Mucosa of descending colon (tissue), 3 donors: Measurements from ENCODE around the gene TEX264. TPM values are rescaled to one million over a fixed set of nuclear protein-coding genes. Genes with fewer than 3 reads are reported as not detected.

Experiments
- ATAC-seq: fragments of 200-7000 bp; cut with Tn5 transposase; one replicate; pipeline ENCODE4 v1.9.1; 2020; ENCODE audit warnings: mild to moderate bottlenecking, moderate library complexity
- DNase-seq, 3 donors: peaks; one replicate each; pipeline ENCODE4 v3.0.0-alpha.2; 2020
- H3K36me3 ChIP-seq: fragments of 200-600 bp; one replicate; pipeline ENCODE4 v1.8.0; 2021; ENCODE audit warnings: low read depth, mild to moderate bottlenecking
- H3K4me1 ChIP-seq: fragments of 200-600 bp; one replicate; pipeline ENCODE4 v1.8.0; 2021; ENCODE audit warnings: low read depth, mild to moderate bottlenecking
- H3K4me3 ChIP-seq: fragments of 200-600 bp; one replicate; pipeline ENCODE4 v1.8.0; 2021; ENCODE audit warnings: mild to moderate bottlenecking
- H3K9me3 ChIP-seq: fragments of 200-600 bp; one replicate; pipeline ENCODE4 v1.8.0; 2021; ENCODE audit warnings: mild to moderate bottlenecking
- intact Hi-C, 2 donors: fragments of 100-400 bp; cut with DNase I in 1 of 2; cut with micrococcal nuclease in 1 of 2; formaldehyde crosslinking; loops; one replicate each; pipeline versions ENCODE4 v1.11.0 to v1.11.1; 2022; cut with DNase I, micrococcal nuclease
- total RNA-seq, 3 donors: library from RNA; stranded (reverse); fragmentation: NEBNext Ultra II Directional in 2 of 3; extraction: Animal tissue kit (Norgen Biotek cat#: 25700) in 2 of 3; gene quantifications; one replicate each; pipeline versions ENCODE4 v1.2.1 to v1.2.4, GENCODE V29; 2021 to 2023
- TF ChIP-seq, protein P1 (sequence below): fragments of 200-600 bp; IDR thresholded peaks from one replicate; pipeline ENCODE4 v1.8.0; 2022; ENCODE audit warnings: antibody characterized with exemption, mild to moderate bottlenecking
- donor health status: DM: no; HTN: no; CAD: no; lungs with moderate emphysema.
- donor health status: DM: no; HTN: no; CAD: no.
- donor health status: DM: no; HTN: yes; CAD: no.

The TEX264 gene
- total RNA-seq, 3 donors from 2014 or later = 53.2 to 73.6 (median 59.1) TPM

- H3K4me3 ChIP-seq = no peak within 1 kb of the TSS
- TF ChIP-seq, protein P1, sequence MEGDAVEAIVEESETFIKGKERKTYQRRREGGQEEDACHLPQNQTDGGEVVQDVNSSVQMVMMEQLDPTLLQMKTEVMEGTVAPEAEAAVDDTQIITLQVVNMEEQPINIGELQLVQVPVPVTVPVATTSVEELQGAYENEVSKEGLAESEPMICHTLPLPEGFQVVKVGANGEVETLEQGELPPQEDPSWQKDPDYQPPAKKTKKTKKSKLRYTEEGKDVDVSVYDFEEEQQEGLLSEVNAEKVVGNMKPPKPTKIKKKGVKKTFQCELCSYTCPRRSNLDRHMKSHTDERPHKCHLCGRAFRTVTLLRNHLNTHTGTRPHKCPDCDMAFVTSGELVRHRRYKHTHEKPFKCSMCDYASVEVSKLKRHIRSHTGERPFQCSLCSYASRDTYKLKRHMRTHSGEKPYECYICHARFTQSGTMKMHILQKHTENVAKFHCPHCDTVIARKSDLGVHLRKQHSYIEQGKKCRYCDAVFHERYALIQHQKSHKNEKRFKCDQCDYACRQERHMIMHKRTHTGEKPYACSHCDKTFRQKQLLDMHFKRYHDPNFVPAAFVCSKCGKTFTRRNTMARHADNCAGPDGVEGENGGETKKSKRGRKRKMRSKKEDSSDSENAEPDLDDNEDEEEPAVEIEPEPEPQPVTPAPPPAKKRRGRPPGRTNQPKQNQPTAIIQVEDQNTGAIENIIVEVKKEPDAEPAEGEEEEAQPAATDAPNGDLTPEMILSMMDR = no peak
- H3K4me1 ChIP-seq = no peaks in the 10 kb centered on the region
- DNase-seq (peak; percentile 67 to 77 (median 72)), ATAC-seq (peak; percentile 86)
- intact Hi-C loops = no loop called here
- no peaks in the 10 kb centered on the region for H3K36me3 ChIP-seq
- no peaks in the 10 kb centered on the region for H3K9me3 ChIP-seq
Observed at GRCh38 chr3:51706788-51707731, 36.0 kb downstream of the TEX264 start, which contains the start of gene GRM2. TSS of gene GRM2 (plus strand) at chr3:51707068. CDS start at chr3:51708984, 1,916 bp downstream.

GRCh38 chr3:51708216-51708845, 37.3 kb downstream of the TEX264 start:
- no peaks in the 10 kb centered on the region for H3K9me3 ChIP-seq
- H3K36me3 ChIP-seq = no peaks in the 10 kb centered on the region
- H3K4me3 ChIP-seq = no peak overlapping the region
- H3K4me1 ChIP-seq = no peaks in the 10 kb centered on the region
- no peak for ATAC-seq
- DNase-seq = peak in 1 of 3 donors; percentile 8
- TF ChIP-seq, protein P1 = no peak
- intact Hi-C loops = no loop called here

DNA sequence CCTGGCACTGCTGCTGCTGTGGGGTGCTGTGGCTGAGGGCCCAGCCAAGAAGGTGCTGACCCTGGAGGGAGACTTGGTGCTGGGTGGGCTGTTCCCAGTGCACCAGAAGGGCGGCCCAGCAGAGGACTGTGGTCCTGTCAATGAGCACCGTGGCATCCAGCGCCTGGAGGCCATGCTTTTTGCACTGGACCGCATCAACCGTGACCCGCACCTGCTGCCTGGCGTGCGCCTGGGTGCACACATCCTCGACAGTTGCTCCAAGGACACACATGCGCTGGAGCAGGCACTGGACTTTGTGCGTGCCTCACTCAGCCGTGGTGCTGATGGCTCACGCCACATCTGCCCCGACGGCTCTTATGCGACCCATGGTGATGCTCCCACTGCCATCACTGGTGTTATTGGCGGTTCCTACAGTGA, 38.0 kb downstream of the TEX264 start:
- H3K4me3 ChIP-seq = no peak overlapping the region
- TF ChIP-seq, protein P1 = no peak
- intact Hi-C loops = no loop called here
- no peak for ATAC-seq
- no peaks in the 10 kb centered on the region for H3K4me1 ChIP-seq
- H3K36me3 ChIP-seq = no peaks in the 10 kb centered on the region
- DNase-seq = no peak
- H3K9me3 ChIP-seq = no peaks in the 10 kb centered on the region

GRCh38 chr3:51709675-51710074, 38.6 kb downstream of the TEX264 start:
- DNase-seq (no peak), ATAC-seq (no peak)
- intact Hi-C loops = no loop called here
- Histone ChIP-seq H3K4me3 (no peak overlapping the region), H3K36me3 (no peaks in the 10 kb centered on the region), H3K4me1 (no peaks in the 10 kb centered on the region), H3K9me3 (no peaks in the 10 kb centered on the region)
- TF ChIP-seq, protein P1 = no peak

- TF ChIP-seq, protein P1 = no peak
- intact Hi-C loops = no loop called here
- ATAC-seq (no peak), DNase-seq (no peak)
- H3K36me3 ChIP-seq = no peaks in the 10 kb centered on the region
- no peaks in the 10 kb centered on the region for H3K9me3 ChIP-seq
- H3K4me3 ChIP-seq = no peak overlapping the region
- H3K4me1 ChIP-seq = no peaks in the 10 kb centered on the region
Observed at GRCh38 chr3:51710631-51711351, 39.7 kb downstream of the TEX264 start.
